Central memory CD8-positive, alpha-beta T cell (primary cell): ENCODE measurements around the gene TPI1.

Experiments used
- ATAC-seq: fragments of 150-1000 bp; cut with Tn5 transposase; replicated peaks from 2 replicates; pipeline ENCODE4 v1.10.0; 2022; ENCODE audit warnings: mild to moderate bottlenecking, moderate FRiP score, moderate number of reproducible peaks; ENCODE audit not compliant: poor library complexity, severe bottlenecking; ENCODE audit errors: extremely low read depth
- DNase-seq, 2 donors: peaks; one replicate each; pipeline ENCODE4 v3.0.0; 2021; ENCODE audit warnings: low spot score in 2 of 2
- H3K27ac Mint-ChIP-seq: one replicate; pipeline ENCODE4 v1.8.0; 2022; ENCODE audit warnings: low read depth, mild to moderate bottlenecking, moderate library complexity, mixed read lengths
- H3K27me3 Mint-ChIP-seq: one replicate; pipeline ENCODE4 v1.8.0; 2022; ENCODE audit warnings: mixed read lengths
- H3K36me3 Mint-ChIP-seq: one replicate; pipeline ENCODE4 v1.8.0; 2022; ENCODE audit warnings: mild to moderate bottlenecking, moderate library complexity, mixed read lengths; ENCODE audit not compliant: insufficient read depth
- H3K4me1 Mint-ChIP-seq: one replicate; pipeline ENCODE4 v1.8.0; 2022; ENCODE audit warnings: mixed read lengths
- H3K4me3 Mint-ChIP-seq: one replicate; pipeline ENCODE4 v1.8.0; 2022; ENCODE audit warnings: mild to moderate bottlenecking, moderate library complexity, mixed read lengths
- H3K9me3 Mint-ChIP-seq: one replicate; pipeline ENCODE4 v1.8.0; 2022; ENCODE audit warnings: mixed read lengths

The TPI1 gene

DNA sequence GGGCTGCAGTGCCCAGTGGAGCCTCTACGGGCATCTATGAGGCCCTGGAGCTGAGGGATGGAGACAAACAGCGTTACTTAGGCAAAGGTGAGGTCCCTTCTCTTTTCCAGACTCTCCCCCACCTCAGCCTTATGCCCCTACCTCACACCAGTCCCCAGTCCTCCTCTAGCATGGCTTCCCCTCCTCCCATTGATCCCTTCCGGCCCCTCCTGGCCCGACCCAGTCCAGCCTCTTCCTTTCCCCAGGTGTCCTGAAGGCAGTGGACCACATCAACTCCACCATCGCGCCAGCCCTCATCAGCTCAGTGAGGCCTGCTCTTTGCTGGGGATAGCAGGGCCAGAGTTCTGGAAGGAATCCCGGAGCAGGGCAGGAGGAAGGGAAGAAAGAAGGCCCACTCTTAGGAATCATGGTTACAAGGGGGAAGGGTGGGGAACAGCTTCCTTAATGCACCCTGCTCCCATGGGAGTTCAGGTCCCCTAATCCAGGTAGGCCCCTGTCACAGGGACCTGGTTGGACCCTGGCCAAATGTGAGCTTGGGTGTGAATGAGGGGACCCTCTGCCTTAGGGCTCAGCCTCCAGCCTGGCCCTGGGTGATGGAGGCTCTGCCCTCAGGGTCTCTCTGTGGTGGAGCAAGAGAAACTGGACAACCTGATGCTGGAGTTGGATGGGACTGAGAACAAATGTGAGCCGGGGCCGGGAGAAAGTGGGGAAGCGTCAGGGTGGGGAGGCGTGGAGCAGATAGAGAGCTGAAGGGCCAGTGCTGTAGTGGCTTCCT, 49.3 kb downstream of the TPI1 start:
- DNase-seq, result no peak
- Mint-ChIP-seq H3K9me3 (no peaks in the 10 kb centered on the region), H3K4me3 (peak overlapping the region; percentile 88), H3K36me3 (peaks cover 29% of the 10 kb centered on the region), H3K27me3 (no peaks in the 10 kb centered on the region), H3K27ac (peak overlapping the region; percentile 52), H3K4me1 (peaks cover 42% of the 10 kb centered on the region)
- ATAC-seq, result no peak

DNA sequence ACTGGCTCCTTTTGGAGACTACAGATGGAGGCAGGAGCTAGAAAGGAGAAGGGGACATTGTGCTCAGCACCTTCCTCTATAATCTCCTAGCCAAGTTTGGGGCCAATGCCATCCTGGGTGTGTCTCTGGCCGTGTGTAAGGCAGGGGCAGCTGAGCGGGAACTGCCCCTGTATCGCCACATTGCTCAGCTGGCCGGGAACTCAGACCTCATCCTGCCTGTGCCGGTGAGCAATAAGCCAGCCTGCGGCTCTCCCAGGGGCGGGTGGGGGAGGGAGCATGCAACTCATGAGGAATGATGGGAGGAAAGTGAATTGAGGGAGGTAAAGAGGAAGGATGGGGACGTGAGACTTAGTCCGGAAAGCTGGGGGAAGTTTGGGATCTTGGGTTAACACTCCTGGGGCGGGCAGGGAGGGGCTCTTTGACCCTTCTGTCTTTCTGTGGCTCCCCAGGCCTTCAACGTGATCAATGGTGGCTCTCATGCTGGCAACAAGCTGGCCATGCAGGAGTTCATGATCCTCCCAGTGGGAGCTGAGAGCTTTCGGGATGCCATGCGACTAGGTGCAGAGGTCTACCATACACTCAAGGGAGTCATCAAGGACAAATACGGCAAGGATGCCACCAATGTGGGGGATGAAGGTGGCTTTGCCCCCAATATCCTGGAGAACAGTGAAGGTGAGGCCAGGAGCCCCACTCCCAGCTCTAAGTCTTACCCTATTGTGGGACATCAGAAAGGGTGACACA, 50.3 kb downstream of the TPI1 start:
- DNase-seq, result no peak
- Mint-ChIP-seq H3K9me3 (no peaks in the 10 kb centered on the region), H3K4me3 (no peak overlapping the region), H3K36me3 (peaks cover 33% of the 10 kb centered on the region), H3K4me1 (peaks cover 40% of the 10 kb centered on the region), H3K27me3 (no peaks in the 10 kb centered on the region), H3K27ac (no peak overlapping the region)
- no peak for ATAC-seq

DNA sequence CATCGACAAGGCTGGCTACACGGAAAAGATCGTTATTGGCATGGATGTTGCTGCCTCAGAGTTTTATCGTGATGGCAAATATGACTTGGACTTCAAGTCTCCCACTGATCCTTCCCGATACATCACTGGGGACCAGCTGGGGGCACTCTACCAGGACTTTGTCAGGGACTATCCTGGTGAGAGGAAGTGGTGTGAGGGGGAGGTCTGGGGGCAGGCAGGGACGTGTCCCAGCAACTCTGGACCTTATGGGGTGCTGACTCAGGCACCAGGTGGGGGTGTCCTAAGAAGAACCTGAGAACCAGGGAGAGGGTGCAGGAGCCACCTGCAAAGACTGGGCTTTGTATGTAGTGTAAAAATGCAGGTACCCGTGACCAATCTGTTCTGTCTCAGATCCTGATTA, 52.3 kb downstream of the TPI1 start:
- no peaks in the 10 kb centered on the region for H3K9me3 Mint-ChIP-seq
- no peak for DNase-seq
- no peaks in the 10 kb centered on the region for H3K27me3 Mint-ChIP-seq
- H3K27ac Mint-ChIP-seq, result no peak overlapping the region
- peaks cover 37% of the 10 kb centered on the region for H3K36me3 Mint-ChIP-seq
- no peak for ATAC-seq
- no peak overlapping the region for H3K4me3 Mint-ChIP-seq
- peaks cover 32% of the 10 kb centered on the region for H3K4me1 Mint-ChIP-seq
